AG20443 (cell line): Measurements from ENCODE around the gene ABL1.

Experiments
- DNase-seq: peaks from one replicate; pipeline ENCODE4 v3.0.0; 2012; ENCODE audit warnings: low spot score, mixed read lengths

The ABL1 gene

GRCh38 chr9:130919559-130920145 is 84.6 kb downstream of the ABL1 start:
- no peak for DNase-seq

GRCh38 chr9:130920233-130920632 is 85.2 kb downstream of the ABL1 start:
- no peak for DNase-seq

- no peak for DNase-seq
These were observed 85.8 kb downstream of the ABL1 start for GRCh38 chr9:130920762-130921299.

GRCh38 chr9:130921300-130921988 is 86.4 kb downstream of the ABL1 start:
- DNase-seq = no peak

GRCh38 chr9:130921989-130922892 is 87.2 kb downstream of the ABL1 start:
- no peak for DNase-seq

- no peak for DNase-seq
These were observed 88.0 kb downstream of the ABL1 start for GRCh38 chr9:130922893-130923610.

GRCh38 chr9:130923611-130924447 is 88.8 kb downstream of the ABL1 start:
- no peak for DNase-seq

GRCh38 chr9:130924448-130924788 is 89.4 kb downstream of the ABL1 start:
- DNase-seq = no peak

GRCh38 chr9:130925050-130925678 is 90.1 kb downstream of the ABL1 start:
- DNase-seq = no peak

GRCh38 chr9:130927338-130927737 is 92.3 kb downstream of the ABL1 start:
- peak; percentile 39 for DNase-seq

GRCh38 chr9:130927995-130928900 is 93.2 kb downstream of the ABL1 start:
- peak; percentile 34 for DNase-seq

GRCh38 chr9:130929571-130930038 is 94.6 kb downstream of the ABL1 start:
- no peak for DNase-seq

GRCh38 chr9:130930132-130930803 is 95.2 kb downstream of the ABL1 start:
- no peak for DNase-seq

- DNase-seq = no peak
These were observed 95.8 kb downstream of the ABL1 start for GRCh38 chr9:130930804-130931349.

- no peak for DNase-seq
These were observed 96.6 kb downstream of the ABL1 start for GRCh38 chr9:130931508-130932254.

- DNase-seq = peak; percentile 37
These were observed 97.4 kb downstream of the ABL1 start for GRCh38 chr9:130932255-130933079.
